Measurements from ENCODE around the gene APMAP.

The APMAP gene, protein sequence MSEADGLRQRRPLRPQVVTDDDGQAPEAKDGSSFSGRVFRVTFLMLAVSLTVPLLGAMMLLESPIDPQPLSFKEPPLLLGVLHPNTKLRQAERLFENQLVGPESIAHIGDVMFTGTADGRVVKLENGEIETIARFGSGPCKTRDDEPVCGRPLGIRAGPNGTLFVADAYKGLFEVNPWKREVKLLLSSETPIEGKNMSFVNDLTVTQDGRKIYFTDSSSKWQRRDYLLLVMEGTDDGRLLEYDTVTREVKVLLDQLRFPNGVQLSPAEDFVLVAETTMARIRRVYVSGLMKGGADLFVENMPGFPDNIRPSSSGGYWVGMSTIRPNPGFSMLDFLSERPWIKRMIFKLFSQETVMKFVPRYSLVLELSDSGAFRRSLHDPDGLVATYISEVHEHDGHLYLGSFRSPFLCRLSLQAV

DNA sequence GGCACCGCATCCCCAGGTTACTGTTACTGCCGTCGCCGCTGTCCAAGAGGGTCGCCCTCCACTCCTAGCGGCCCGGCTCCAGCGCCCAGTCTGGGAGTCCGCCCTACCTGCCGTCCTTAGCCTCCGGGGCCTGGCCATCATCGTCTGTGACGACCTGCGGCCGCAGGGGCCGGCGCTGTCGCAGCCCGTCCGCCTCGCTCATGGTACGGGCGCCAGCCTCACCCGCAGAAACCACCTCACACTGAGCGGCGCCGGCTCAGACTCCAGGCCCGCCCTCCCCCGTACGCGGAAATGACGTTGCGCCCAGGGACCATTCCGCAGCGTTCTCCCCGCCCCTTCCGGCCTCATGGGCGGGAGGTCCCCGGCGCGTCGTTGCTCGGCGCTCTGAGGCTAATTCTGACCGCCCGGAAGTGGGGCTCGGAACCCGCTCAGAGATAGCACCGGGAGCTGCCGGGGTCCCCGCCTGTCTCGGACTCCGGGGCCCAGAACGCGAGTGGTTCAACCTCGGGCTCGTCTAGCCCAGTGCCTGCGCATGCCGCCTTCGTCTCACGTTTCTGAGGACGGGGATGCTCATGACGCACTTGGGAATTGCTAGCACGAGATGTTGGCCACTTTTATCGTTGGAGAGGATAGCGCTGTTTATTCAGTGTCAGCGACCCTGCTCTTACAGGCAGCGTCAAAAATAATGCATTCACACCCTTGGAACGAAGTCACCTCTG lies at the start of gene APMAP:
Gene APMAP, minus strand, starts transcription at position 265 of the 719 bp plus-strand sequence. Its CDS starts 63 bp downstream, at position 202.
- peak; percentile 92 to 93 for DNase-seq (ENCODE audit: low read depth in 2 of 2, low spot score in 1 of 2)

DNA sequence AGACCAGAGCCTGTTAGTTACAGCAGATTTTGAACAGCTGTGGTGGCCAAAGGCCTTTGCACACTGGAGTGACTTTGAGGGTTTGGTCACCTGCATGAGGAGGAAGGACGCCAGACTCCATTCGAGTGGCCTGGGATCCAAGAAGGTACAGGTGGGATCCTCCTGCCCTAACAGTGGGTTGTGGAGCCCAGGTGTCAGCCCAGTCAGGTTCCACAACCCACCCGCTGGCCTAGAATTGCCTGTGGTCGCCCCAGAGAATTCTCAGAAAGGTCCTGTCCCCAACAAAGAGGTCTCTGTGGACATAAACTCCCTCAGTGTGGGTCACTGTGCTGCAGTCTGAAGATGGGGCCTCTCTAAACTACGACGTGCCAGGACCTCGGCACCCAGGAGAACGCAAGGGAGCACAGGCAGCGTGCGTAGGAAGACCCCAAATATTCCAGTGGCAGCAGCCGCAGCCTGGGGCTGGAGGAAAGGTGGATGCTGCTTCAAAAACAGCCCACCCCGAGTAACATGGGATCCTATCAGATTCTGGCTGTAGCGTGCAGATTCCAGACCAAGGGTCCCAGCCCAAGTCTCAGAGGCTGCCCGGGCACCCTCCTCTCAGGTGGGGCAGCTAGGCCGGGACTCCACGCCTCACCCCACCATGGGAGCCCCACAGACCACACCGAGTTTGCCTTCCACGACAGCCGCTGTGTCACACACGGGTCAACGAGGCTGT lies 49.4 kb upstream of the APMAP start:
- DNase-seq (ENCODE audit: low read depth in 2 of 2, low spot score in 1 of 2), result no peak

DNA sequence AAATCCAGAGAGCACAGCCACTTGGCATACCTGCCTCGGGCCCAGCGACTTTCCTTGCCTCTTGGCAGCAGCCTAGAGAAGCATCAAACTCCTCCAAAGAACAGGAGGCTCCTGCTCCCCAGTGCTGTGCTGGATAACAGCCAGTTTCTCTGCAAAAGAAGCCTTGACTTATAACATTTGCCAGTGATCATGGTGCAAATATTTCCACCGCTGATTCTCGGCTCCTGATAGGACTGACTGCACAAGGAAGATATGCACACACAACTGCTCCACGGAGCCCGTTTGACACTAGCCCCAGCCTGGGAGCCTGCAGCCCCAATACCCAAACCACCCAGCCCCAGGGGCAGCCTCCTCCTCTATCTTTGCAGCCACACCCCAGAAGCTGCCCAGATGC lies 47.9 kb upstream of the APMAP start:
- no peak for DNase-seq (ENCODE audit: low read depth in 2 of 2, low spot score in 1 of 2)

DNA sequence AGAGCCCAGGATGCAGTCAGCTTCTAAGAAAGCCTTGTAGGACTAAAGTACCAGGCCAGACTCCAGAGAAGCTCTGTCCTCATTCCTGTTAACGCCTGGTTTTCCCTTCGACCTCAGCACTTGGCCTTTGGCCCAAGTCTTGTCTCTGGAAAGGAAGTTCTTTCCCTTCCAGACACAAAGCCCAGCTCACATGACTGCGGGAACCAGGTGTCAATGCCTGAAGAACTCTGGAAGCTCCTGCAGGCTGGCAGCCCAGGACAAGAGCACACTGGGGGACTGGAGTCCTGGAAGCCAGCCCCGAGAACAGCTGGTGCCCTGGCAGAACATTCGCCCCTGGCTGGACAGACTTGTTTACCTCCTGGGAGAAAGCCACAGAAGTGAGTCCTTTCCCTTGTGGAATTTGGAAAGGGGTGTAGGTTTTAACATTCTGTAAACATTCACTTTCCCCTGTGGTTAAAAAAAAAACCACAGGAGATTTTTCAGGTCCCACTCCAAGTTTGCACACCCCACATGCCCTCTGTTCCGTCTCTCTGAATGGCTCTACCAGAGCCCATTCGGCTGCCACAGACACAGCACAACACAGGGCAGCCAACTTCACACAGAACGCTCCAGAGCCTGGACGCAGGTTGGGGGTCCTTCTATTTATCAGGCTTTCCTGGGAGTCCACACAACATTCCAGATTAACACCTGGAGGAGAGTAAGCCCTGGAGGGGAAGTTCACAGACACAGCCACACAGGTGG lies 47.3 kb upstream of the APMAP start:
- DNase-seq (ENCODE audit: low read depth in 2 of 2, low spot score in 1 of 2), result no peak

DNA sequence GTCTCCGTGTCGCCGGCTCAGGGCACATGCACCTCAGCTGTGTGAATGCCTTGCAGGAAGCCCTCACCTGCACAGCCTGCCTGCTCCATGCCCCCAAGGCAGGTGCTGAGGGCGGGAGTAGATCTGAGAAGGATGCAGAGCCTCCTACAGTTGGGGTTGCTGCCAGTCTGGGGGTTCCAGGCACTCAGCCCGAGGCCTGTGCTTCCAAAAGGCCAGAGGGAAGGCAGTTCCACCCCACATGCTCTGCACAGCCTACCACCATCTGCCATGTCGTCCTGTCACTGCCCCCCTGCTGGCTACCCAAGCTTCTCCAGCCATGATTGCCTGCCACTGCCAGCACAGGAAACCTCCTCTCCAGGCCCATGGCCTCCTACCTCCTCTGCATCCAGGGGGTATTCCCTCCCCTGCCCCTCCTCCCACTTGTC lies 46.1 kb upstream of the APMAP start:
- DNase-seq (ENCODE audit: low read depth in 2 of 2, low spot score in 1 of 2), result no peak

DNA sequence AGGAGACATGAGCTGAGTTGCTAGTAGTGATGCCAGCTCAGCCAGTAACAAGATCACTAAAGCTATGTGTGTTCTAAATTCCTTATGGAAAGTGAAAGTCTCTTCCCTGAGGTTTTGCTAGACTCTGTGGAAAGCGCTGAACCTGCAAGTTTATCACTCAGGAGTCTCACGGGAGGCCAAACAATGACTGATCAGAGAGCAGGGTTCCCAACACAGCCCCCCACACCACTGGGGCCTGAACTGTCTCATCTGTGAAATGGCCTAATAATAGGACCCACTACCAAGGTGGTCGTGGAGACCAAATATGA lies 45.5 kb upstream of the APMAP start:
- no peak for DNase-seq (ENCODE audit: low read depth in 2 of 2, low spot score in 1 of 2)

DNA sequence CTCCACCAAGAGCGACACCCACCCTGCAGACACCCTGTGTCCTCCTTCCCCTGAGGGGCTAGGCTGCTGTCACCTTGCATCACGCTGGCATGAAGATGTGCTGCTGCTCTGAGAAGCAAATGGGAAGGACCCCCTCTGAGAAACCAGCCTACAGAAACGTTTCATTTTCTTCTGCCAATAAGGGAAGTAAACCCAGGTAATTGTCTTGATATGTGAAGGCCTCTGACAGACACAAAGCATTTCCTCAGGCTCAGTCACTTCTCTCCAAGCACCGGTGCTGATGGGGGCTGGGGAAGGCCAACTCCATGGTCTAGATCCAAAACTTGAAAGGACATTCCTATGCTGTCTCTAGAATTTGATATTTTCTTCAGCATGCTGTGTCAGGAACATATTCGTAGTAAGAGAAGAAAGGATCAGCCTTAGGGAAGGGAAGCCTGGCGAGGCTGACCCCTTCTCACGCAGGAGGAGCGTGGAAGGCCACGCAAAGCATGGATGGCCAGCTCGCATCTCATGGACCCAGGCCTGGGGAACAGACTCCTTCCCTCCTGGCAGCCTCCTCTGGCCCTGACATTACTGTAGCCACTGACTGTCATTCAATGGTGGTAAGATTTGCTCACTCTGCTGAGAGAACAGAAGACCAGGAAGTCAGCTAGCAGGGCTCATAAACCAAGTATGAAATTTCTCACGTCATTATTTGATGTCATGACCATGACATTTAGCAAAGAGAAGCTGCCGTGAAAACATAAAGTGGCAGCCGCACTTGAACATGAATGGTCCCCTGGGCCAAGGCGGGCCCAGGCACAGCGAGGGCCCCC lies 44.9 kb upstream of the APMAP start:
- DNase-seq (ENCODE audit: low read depth in 2 of 2, low spot score in 1 of 2), result no peak

DNA sequence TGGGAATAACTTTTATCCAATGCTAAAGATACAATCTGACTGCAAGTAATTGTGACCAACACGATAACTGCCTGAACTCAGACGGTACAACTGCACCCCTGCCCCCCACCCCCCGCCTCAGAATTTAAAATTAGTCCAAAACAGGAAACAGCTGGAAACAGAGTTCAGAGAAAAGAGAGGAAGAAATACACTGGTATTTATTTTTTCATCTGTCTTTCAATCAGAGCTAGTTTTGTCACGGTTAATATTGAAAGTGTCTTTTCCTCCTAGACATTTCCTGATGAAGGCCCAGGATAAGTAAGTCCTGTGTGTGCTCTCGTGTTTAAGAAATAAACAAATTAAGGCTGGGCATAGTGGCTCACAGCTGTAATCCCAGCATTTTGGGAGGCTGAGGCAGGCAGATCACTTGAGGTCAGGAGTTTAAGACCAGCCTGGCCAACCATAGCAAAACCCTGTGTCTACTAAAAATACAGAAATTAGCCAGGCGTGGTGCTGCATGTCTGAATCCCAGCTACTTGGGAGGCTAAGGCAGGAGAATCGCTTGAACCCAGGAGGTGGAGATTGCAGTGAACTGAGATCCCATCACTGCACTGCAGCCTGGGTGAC lies 43.9 kb upstream of the APMAP start:
- DNase-seq (ENCODE audit: low read depth in 2 of 2, low spot score in 1 of 2), result no peak

DNA sequence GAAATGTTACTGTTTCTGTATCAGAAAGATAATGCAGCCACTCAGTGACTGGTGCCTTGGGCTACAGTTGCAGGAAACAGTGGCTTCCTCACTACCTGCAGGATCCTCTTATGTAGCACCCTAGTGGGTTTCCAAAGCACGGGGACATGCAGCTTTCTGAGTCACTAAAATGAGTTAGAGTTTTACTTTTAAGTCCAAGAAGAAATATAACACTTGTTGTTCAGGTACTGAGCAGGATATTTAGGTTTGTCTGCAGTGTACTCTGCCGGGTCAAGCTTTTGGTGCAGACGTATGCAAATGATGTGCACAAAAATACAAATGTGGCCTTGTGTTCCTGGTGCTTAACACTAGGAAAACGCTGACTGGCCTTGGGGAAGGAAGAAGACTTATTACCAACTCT lies 43.4 kb upstream of the APMAP start:
- no peak for DNase-seq (ENCODE audit: low read depth in 2 of 2, low spot score in 1 of 2)

DNA sequence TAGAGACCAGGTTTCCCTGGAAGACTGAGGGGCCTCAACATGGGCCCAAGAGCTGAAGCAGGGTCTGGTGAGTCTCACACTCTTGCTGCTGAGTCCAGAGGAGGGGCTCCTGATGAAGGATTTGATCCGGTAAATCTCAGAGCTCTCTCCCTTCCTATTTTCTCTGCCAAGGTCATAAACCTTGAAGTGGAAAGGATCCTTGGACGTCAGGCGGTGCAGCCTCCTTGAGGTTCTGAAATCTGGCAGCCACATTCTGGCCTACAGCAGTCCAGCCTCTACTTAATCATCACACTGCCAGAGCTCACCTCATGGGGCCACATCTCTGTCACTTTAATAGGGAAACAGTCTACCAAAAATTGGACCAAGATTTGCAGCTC lies 41.4 kb upstream of the APMAP start:
- no peak for DNase-seq (ENCODE audit: low read depth in 2 of 2, low spot score in 1 of 2)

DNA sequence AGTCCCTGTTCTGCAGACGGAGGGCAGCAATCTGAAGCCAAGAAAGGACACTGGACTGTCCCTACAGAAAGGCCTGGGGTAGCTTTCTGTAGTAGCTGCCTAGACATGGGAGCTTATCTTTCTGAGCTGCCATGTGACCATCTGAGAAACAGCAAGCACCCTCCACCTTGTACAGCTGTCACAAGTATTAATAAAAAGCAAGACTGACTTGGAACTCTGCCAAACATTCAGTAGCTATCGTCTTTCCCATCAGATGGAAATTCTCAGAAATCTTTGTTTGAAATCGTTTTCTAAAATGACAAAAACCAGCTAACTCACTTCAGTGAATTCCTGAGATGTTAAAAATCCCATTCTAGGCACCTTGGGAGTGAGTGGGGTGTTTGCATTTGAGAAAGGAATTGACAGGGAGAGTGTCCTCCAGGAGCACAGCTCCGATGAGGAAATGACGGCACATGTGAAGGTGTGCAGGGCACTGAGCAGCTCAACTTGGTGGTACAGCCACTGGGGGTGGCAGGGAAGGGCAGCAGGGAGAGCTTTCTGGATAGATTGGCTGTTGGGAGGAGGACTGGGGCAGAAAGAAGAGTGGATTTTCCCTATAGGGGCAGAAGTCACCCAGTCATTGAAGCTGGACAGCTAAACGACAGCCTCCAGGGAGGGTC lies 40.8 kb upstream of the APMAP start:
- DNase-seq (ENCODE audit: low read depth in 2 of 2, low spot score in 1 of 2), result no peak

DNA sequence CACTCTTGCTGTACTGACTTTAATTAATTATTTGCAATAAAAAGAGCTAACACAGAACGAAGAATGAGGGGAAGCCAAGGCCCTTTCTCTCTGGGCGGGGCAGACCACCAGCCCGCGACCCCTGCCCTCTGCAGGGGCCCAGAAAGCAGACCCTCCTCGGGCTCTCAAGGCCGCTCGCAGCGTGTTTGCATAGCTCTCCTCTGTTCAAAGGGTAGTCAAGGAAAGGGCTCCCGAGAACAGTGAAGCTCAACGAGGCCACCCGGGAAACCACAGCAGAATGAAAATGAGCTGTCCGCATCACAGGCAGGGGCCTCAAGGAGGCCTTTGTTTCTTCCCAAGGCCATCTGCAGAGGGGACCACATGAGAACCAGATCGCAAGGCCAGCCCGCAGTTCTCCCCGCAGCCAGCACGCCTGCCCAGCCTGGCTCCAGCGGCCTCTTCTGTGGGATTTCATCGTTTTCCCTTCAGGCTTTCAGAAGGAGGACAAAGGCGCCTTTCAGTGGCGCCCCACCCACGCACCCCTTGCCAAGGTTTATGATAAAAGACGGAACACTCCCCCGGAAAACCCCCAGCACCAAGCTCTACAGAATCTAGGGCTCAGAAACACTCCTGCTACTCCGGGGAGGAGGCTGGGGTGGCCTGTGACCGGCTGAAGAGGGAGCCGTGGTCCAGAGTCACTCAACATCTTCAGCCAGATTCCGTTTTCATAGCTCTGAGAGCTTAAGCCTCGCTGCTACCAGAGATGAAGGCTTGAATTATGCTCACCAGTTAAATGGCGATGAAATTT lies 40.1 kb upstream of the APMAP start:
- no peak for DNase-seq (ENCODE audit: low read depth in 2 of 2, low spot score in 1 of 2)

DNA sequence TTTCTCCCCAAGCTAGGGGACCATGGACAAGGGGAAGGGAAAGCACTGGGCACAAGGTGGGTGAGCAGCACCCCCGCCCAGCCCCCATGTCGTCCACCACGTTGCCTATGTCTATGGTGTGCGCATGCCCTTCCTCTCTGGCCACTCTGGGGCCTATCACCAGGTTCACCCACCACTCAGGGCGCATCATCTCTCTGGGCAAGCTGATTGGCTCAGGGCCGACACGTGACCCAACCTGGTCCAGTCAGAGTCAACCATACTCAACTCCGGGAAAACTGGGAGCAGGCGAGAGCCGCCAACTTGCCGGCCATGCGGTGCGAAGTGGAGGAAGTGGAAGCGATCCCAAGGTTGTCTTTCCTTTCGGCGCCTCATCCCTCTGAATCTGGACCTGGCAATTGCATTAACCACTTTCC lies 39.5 kb upstream of the APMAP start:
- DNase-seq (ENCODE audit: low read depth in 2 of 2, low spot score in 1 of 2), result no peak

DNA sequence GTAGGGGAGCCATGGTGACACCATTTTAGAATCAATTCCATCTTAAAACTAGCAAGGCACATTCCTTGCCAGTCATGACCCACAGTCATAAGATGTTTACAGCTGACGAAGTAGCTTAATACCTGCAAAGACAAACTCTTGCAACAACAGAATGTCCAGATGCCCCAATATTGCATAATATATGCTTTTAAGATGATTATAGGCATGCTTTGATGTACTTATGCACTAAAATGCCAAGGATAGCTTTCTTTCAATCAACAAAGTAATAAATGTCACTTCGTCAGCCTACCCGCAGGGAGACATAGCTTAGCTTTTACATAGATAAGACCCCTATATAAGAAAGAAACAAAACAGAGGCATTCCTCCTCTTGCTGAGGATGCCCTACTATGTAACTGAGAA lies 38.7 kb upstream of the APMAP start:
- DNase-seq (ENCODE audit: low read depth in 2 of 2, low spot score in 1 of 2), result no peak

DNA sequence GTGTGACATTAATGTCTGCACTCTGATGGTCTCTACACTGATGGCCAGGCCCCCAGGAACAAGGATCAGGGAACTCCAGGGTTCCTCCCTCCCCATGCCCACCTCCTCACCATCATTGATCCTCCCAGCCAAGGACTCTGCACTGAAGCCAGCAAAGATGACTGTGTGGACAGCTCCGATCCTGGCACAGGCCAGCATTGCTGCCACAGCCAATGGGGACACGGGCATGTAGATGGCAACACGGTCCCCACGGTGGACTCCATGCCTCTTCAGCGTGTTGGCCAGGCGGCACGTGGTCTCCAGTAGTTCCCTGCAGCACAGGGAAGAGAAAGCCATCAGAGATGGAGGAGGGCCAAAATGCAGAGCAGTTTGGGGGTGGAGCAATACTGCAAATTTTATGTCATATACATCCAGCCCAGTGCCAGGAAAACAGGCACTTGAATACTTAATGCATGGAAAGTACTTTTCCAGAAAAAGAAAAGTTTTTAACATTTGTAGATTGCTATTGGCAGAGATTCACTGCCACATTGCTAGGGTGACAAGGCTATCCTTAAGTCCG lies 38.2 kb upstream of the APMAP start:
- no peak for DNase-seq (ENCODE audit: low read depth in 2 of 2, low spot score in 1 of 2)

DNA sequence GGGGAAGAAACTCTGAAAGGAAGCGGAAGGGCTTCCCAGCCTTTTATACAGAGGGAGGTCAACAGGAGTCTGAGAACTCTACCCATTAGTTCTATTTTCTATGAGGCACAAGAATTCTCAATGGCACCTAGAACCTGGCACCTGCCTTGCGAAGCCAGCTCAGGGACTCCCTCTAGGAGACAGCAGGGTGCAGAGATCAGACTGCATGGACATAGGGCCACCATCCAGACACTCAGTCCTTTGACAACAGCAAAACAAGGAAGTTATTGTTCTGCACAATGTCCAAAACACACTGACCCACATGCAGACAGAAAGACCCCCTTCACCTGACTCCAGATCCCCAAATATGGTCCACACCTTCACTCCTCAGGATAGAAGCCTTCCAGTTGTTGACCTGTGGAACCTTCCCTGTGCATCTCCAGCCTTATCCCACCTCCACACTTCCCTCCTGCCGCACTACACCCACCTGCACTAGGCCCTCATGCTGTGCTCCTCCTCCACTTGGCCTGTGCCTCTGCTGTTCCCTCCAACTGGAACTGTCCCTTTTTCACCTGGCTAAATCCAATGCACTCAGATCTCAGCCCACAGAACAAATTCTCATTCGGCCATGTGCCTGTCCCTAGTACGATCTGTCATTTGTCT lies 37.6 kb upstream of the APMAP start:
- DNase-seq (ENCODE audit: low read depth in 2 of 2, low spot score in 1 of 2), result no peak

DNA sequence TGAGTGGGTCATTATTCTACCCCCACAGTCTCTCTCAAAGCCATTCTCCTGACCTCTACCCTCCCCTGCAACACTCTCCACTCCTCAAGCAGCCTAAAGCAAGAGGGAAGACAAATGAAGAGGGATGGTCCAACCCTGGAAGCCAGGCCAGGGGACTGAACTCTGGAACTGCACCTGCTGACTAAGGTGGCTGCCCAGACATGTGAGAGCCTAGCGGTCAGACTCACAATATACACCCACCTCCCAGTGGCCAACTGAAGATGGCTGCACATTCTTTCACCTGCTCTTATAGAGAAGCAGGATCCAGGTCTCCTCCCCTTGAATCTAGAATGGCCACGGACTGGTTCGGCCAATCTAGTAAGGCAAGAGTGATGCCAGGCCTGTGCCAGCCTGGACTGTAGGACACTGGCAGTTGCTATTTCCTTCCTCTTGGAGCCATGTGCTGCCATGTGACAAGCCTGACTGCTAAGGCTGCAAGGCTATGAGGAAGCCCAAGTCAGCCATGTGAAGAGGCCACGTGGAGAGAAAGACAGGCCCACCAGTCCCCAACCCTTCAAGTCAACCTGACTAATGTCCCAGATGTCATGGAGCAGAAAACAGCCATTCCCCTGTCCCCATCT lies 33.5 kb upstream of the APMAP start:
- no peak for DNase-seq (ENCODE audit: low read depth in 2 of 2, low spot score in 1 of 2)

All from stimulated activated CD8-positive, alpha-beta memory T cell treated with anti-CD3 and anti-CD28 coated beads, Interleukin-4, amount 100 ng/mL, for 4 hours (primary cell).